ENCODE data around the gene AGO1. TPM values are rescaled to one million over a fixed set of nuclear protein-coding genes. Genes with fewer than 3 reads are reported as not detected.
"Not testable (repeated sequence)": the region's sequence is repeated elsewhere in the genome, so short reads cannot be mapped to it uniquely, and the experiment has no call there.

The AGO1 gene
- total RNA-seq, 1 experiment from 2014 or later, result 5.0 TPM

GRCh38 chr1:35863881-35864625 lies 19.0 kb upstream of the AGO1 start:
- in situ Hi-C loops (cut with HindIII; ENCODE audit: low pct_unique_long_range_greater_than_20kb, low sequenced_read_pairs), result no loop called here

GRCh38 chr1:35864813-35865212 lies 18.2 kb upstream of the AGO1 start:
- DNase-seq (ENCODE audit: low read depth), result no peak
- in situ Hi-C loops (cut with HindIII; ENCODE audit: low pct_unique_long_range_greater_than_20kb, low sequenced_read_pairs), result no loop called here

More at GRCh38 chr1:35863881-35864625, 19.0 kb upstream of the AGO1 start:
- DNase-seq (ENCODE audit: low read depth), result no peak

- no peak for DNase-seq (ENCODE audit: low read depth)
- in situ Hi-C loops (cut with HindIII; ENCODE audit: low pct_unique_long_range_greater_than_20kb, low sequenced_read_pairs), result no loop called here
Measured at GRCh38 chr1:35866991-35867390, 16.0 kb upstream of the AGO1 start.

GRCh38 chr1:35869245-35869950 lies 13.6 kb upstream of the AGO1 start:
- DNase-seq (ENCODE audit: low read depth); in situ Hi-C loops (cut with HindIII; ENCODE audit: low pct_unique_long_range_greater_than_20kb, low sequenced_read_pairs): not testable (repeated sequence)

- in situ Hi-C loops (cut with HindIII; ENCODE audit: low pct_unique_long_range_greater_than_20kb, low sequenced_read_pairs), result no loop called here
- no peak for DNase-seq (ENCODE audit: low read depth)
Measured at GRCh38 chr1:35870651-35871309, 12.2 kb upstream of the AGO1 start.

- in situ Hi-C loops (cut with HindIII; ENCODE audit: low pct_unique_long_range_greater_than_20kb, low sequenced_read_pairs), result no loop called here
- DNase-seq (ENCODE audit: low read depth), result no peak
Measured at GRCh38 chr1:35873243-35873750, 9.7 kb upstream of the AGO1 start.

- in situ Hi-C loops (cut with HindIII; ENCODE audit: low pct_unique_long_range_greater_than_20kb, low sequenced_read_pairs), result not testable (repeated sequence)
Measured at GRCh38 chr1:35874115-35874514, 8.9 kb upstream of the AGO1 start.

GRCh38 chr1:35876988-35877387 lies 6.0 kb upstream of the AGO1 start:
- no peak for DNase-seq (ENCODE audit: low read depth)
- in situ Hi-C loops (cut with HindIII; ENCODE audit: low pct_unique_long_range_greater_than_20kb, low sequenced_read_pairs), result no loop called here

More at GRCh38 chr1:35874115-35874514, 8.9 kb upstream of the AGO1 start:
- not testable (repeated sequence) for DNase-seq (ENCODE audit: low read depth)

GRCh38 chr1:35881850-35882273 lies 1.1 kb upstream of the AGO1 start:
- DNase-seq (ENCODE audit: low read depth), result no peak
- in situ Hi-C loops (cut with HindIII; ENCODE audit: low pct_unique_long_range_greater_than_20kb, low sequenced_read_pairs), result no loop called here

GRCh38 chr1:35882586-35882944 lies 444 bp upstream of the AGO1 start:
- in situ Hi-C loops (cut with HindIII; ENCODE audit: low pct_unique_long_range_greater_than_20kb, low sequenced_read_pairs), result no loop called here
- DNase-seq (ENCODE audit: low read depth), result no peak

GRCh38 chr1:35883635-35884101 lies 659 bp downstream of the AGO1 start:
- no peak for DNase-seq (ENCODE audit: low read depth)
- in situ Hi-C loops (cut with HindIII; ENCODE audit: low pct_unique_long_range_greater_than_20kb, low sequenced_read_pairs), result no loop called here

- no peak for DNase-seq (ENCODE audit: low read depth)
- in situ Hi-C loops (cut with HindIII; ENCODE audit: low pct_unique_long_range_greater_than_20kb, low sequenced_read_pairs), result no loop called here
Measured at GRCh38 chr1:35884934-35885333, 1.9 kb downstream of the AGO1 start.

- in situ Hi-C loops (cut with HindIII; ENCODE audit: low pct_unique_long_range_greater_than_20kb, low sequenced_read_pairs), result no loop called here
- no peak for DNase-seq (ENCODE audit: low read depth)
Measured at GRCh38 chr1:35885961-35886558, 3.1 kb downstream of the AGO1 start.

GRCh38 chr1:35886577-35887431 lies 3.8 kb downstream of the AGO1 start:
- in situ Hi-C loops (cut with HindIII; ENCODE audit: low pct_unique_long_range_greater_than_20kb, low sequenced_read_pairs), result no loop called here
- no peak for DNase-seq (ENCODE audit: low read depth)

- in situ Hi-C loops (cut with HindIII; ENCODE audit: low pct_unique_long_range_greater_than_20kb, low sequenced_read_pairs), result no loop called here
- DNase-seq (ENCODE audit: low read depth), result no peak
Measured at GRCh38 chr1:35887508-35887907, 4.5 kb downstream of the AGO1 start.

- in situ Hi-C loops (cut with HindIII; ENCODE audit: low pct_unique_long_range_greater_than_20kb, low sequenced_read_pairs), result no loop called here
- no peak for DNase-seq (ENCODE audit: low read depth)
Measured at GRCh38 chr1:35888255-35888654, 5.2 kb downstream of the AGO1 start.

GRCh38 chr1:35888981-35889380 lies 6.0 kb downstream of the AGO1 start:
- DNase-seq (ENCODE audit: low read depth); in situ Hi-C loops (cut with HindIII; ENCODE audit: low pct_unique_long_range_greater_than_20kb, low sequenced_read_pairs): not testable (repeated sequence)
